ENCODE data around the gene ATF4.
"Not testable (repeated sequence)": the region's sequence is repeated elsewhere in the genome, so short reads cannot be mapped to it uniquely, and the experiment has no call there.

Gene ATF4

GRCh38 chr22:39511226-39511625 lies 9.1 kb upstream of the ATF4 start:
- no peak for DNase-seq (ENCODE audit: low read depth)

- DNase-seq (ENCODE audit: low read depth): no peak
Observed at GRCh38 chr22:39512026-39512425, 8.3 kb upstream of the ATF4 start.

- DNase-seq (ENCODE audit: low read depth): no peak
Observed at GRCh38 chr22:39513791-39514190, 6.6 kb upstream of the ATF4 start.

- no peak for DNase-seq (ENCODE audit: low read depth)
Observed at GRCh38 chr22:39514373-39514973, 5.9 kb upstream of the ATF4 start.

- DNase-seq (ENCODE audit: low read depth): no peak
Observed at GRCh38 chr22:39515266-39516050, 4.9 kb upstream of the ATF4 start.

GRCh38 chr22:39517470-39517869 lies 2.9 kb upstream of the ATF4 start:
- no peak for DNase-seq (ENCODE audit: low read depth)

- DNase-seq (ENCODE audit: low read depth): no peak
Observed at GRCh38 chr22:39518144-39518786, 2.1 kb upstream of the ATF4 start.

GRCh38 chr22:39518996-39519680 lies 1.2 kb upstream of the ATF4 start:
- DNase-seq (ENCODE audit: low read depth): no peak

GRCh38 chr22:39519681-39520225 lies 609 bp upstream of the ATF4 start:
- no peak for DNase-seq (ENCODE audit: low read depth)

GRCh38 chr22:39521106-39521885 lies 934 bp downstream of the ATF4 start:
- DNase-seq (ENCODE audit: low read depth): not testable (repeated sequence)

GRCh38 chr22:39522091-39522490 lies 1.7 kb downstream of the ATF4 start:
- not testable (repeated sequence) for DNase-seq (ENCODE audit: low read depth)

- DNase-seq (ENCODE audit: low read depth): no peak
Observed at GRCh38 chr22:39522567-39523300, 2.4 kb downstream of the ATF4 start.

- DNase-seq (ENCODE audit: low read depth): no peak
Observed at GRCh38 chr22:39524089-39524752, 3.9 kb downstream of the ATF4 start.

GRCh38 chr22:39524753-39525657 lies 4.6 kb downstream of the ATF4 start:
- DNase-seq (ENCODE audit: low read depth): no peak

GRCh38 chr22:39525658-39525975 lies 5.3 kb downstream of the ATF4 start:
- DNase-seq (ENCODE audit: low read depth): no peak

GRCh38 chr22:39526736-39527171 lies 6.4 kb downstream of the ATF4 start:
- no peak for DNase-seq (ENCODE audit: low read depth)

- no peak for DNase-seq (ENCODE audit: low read depth)
Observed at GRCh38 chr22:39527481-39527961, 7.2 kb downstream of the ATF4 start.

GRCh38 chr22:39528080-39528661 lies 7.8 kb downstream of the ATF4 start:
- no peak for DNase-seq (ENCODE audit: low read depth)
